ENCODE data around the gene KRTAP6-1.

KRTAP6-1 gene, protein sequence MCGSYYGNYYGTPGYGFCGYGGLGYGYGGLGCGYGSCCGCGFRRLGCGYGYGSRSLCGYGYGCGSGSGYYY

DNA sequence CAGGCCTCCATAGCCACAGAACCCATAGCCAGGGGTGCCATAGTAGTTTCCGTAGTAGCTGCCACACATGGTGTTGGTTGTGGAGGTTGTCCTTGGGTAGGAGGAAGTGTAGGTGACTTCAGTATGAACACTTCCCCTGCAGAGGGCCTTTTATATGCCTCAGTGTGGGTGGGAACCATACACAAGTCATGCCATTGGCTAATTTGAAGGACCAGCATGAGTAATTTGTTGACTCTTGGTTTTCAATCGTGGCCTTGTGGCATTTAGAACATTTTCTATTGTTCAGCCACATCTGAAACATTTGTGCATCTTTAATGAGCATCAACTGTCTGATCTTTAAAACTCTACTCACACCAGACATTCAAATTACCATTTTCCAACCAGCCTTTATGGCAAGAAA is at the start of gene KRTAP6-1:
KRTAP6-1 (minus strand) TSS at position 95 of the 400 bp plus-strand sequence; CDS start at position 69, 26 bp downstream.
- DNase-seq, result no peak

DNA sequence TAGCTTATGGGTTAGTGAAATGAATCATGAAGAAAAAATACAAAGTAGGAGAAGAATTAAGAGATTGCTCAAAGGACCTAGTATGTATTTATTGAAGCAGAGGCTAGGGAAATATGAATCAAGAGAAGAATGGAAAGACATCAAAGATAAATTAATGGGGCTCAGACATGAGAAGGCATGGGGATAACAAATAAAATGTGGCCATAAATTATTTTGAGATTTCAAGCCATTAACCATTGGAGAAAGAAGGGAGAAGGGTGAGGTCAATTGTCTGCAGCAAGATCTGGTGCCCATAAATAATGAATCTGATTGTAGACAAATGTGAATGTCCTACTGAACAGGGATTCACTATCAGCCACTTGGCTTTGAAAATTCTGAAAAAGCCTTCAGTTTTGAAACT is 39.2 kb upstream of the KRTAP6-1 start:
- DNase-seq, result no peak

DNA sequence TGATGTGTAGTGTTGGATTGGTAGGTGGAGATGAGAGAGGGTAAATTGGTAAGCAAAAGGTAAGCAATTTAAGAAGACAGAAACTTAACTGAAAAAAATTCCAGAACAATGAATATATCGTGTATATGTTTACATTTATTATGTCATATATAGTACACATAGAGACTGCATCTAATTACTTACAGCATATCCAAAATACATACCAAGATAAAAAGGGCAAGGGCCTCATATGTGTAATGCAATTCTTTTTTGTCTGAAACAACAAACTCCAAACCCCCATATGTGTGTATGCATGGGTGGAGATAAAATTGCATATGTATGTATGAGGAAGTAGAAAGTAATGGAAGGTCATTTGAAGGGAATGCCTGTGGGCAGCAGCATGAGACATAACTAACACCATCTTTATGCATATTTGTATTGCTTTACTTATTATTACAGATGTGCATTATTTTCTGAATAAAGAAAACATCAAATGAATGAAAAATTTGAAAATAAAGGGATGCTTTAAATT is 33.2 kb upstream of the KRTAP6-1 start:
- DNase-seq, result no peak

DNA sequence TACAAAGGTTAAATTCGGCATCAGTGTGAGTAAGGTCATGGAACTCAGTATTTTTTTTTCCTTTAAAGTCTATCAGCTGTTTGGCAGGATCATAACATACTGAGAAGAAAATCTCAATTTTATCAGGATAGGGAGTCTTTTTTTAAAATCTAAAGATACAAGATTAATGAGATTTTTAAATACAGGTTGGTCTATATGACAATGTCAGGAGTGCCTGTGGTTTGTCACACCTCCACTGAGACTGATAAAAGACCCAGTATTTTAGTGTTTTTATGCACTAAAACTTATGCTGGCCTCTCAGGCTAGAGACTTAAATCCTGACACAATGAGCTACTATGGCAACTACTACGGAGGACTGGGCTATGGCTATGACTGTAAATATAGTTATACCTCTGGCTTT is 28.8 kb upstream of the KRTAP6-1 start, which contains the start of gene KRTAP20-3:
KRTAP20-3 (plus strand) TSS at position 301 of the 400 bp plus-strand sequence.
- DNase-seq, result no peak

DNA sequence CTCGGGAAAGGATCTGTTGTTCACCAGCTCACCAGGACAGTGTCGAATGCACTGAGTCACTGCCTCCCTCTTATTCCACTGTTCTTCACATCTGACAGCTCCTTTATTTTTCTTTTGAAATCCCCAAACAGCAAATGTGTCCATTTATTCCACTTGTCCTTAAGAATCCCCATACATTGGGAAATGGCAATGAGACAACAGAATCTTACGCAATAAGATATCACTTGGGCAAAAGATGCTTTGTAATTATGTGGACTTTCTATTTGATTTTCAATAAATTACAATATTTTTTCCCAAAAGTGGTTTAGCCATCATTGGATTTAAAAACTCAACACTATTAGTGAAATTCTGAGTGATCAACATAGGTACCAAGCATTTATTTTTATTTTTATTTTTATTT is 25.0 kb upstream of the KRTAP6-1 start:
- no peak for DNase-seq

DNA sequence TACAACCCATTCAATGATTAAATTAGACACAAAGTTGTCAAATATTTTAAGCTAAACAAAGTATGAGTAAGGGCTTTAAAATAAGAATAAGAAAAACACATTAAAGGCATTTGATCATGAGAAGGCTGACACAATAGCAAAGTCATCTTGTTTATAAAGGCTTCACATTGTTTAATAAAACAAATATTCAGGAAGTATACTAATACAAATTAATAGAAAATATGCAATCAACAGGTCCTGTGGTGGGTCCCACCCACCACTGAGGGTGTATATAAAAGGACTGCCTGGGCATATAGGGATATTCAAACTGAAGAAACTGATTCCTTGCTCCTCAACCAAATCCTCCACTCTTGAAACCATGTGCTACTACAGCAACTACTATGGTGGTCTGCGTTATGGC is 21.2 kb upstream of the KRTAP6-1 start, which contains the start of gene KRTAP20-2:
KRTAP20-2 (plus strand) TSS at position 301 of the 400 bp plus-strand sequence; CDS start at position 359, 58 bp downstream.
- DNase-seq, result no peak

DNA sequence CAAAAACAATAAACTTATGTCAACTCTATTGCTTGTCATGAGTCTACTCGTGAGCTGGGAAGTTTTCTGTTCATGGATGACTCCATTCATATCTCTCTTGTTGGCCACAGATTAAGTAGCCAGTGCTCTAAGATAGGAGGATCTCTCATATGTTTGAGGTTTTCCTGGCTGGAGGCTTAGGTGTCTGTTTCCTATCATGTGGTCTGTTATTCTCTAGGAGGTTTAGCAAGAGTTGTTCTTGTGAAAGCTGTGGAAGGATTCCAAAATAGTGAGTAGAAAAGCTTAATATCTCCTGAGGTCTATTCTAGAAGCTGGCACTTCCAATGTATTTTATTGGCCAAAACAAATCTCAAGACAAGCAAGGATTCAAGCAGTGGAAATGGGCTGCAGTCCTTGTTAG is 15.5 kb upstream of the KRTAP6-1 start:
- no peak for DNase-seq

DNA sequence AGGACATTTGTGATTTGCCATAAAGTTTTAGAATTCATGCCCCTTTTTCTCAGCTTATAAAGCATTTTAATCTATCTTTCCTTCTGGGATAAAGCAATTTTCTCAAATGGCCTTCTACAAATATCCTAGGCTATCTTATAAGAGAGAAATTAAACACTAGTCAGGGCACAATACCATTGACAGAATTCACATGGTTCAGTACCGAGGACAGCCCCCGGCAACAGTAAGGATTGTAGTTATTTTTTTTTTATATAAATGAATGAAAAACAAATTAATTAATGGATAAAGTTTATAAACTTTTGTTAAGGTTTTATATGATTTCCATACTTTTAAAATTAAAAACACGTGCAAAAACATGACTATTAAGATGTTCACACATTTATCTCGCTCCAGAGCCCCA is 14.4 kb upstream of the KRTAP6-1 start:
- DNase-seq, result no peak

DNA sequence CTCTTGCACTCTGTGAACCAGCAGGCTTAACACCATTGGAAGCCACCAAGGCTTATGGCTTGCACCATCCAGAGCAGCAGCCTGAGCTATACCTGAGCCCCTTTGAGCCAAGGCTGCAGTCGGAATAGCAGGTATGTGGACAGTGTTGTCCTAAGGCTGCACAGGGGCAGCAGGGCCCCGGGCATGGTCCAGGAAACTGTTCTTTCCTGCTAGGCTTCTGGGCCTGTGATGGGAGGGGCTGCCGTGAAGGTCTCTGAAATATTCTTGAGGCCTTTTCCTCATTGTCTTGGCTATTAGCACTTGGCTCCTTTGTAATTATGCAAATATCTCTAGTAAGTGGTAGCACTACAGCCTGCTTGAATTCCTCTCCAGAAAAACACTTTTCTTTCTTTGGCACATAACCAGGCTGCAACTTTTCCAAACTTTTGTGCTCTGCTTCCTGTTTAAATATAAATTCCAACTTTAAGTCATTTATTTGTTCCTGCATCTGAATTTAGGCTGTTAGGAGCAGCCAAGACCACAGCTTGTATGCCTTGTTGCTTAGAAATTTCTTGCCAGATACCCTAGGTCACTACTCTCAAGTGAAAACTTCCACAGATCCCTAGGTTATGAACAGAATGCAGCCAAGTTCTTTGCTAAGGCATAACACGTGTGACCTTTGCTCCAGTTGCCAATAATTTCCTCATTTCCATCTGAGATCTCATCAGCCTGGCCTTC is 11.9 kb upstream of the KRTAP6-1 start:
- no peak for DNase-seq

DNA sequence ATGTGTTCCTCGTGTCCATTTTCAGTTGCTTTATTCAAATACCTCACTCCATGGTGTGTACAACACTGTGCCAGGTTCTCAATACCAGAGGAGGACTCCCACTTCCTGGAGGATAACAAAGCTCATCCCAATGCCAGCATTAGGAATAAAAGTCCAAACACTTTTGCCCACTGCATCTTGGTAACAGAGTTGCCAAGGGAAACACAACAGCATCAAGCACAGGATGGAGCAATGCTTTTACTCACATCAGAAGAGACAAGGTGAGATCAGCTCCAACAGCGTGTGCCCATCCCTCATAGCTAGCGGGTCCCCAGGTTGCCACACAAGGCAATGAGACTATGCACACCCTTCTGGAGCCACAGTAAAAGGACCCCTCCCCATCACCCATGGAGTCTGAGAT is 9.6 kb upstream of the KRTAP6-1 start:
- no peak for DNase-seq

DNA sequence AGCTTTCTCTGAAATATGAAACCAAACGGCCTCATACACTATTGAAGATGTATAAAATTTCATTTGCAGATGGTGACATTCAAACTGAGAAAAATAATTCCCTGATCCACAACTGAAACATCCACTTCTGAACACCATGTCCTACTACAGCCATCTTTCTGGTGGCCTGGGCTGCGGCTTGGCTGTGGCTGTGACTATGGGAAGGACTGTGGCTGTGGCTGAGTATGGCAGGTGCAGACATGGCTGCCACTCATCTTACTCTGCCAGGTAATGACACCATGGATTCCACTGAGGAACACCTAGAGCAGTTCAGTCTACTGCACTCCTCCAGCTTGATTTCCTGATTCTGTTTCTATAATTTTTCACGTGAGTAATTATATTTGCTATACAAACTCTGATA is 6.8 kb upstream of the KRTAP6-1 start, which contains the start of gene KRTAP20-4:
KRTAP20-4 (plus strand) TSS at position 106 of the 400 bp plus-strand sequence.
- DNase-seq, result no peak

DNA sequence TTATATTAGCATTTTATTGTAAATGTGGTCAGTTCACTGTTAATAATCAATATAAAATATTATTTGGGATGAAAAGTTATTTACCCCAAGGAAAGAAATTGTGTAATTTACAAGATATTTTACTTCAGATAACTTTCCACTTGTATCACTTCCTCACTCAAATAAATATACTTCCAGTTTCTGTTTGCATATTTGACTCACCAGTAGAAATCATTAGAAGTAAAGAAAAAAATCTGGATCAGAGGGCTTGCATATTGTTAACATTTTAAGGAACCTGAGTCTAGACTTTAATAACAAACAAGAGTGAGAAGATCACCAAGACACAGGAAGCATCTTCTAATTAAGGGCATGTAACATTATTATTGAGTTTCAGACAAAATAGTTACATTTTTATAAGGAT is 6.3 kb upstream of the KRTAP6-1 start:
- no peak for DNase-seq

DNA sequence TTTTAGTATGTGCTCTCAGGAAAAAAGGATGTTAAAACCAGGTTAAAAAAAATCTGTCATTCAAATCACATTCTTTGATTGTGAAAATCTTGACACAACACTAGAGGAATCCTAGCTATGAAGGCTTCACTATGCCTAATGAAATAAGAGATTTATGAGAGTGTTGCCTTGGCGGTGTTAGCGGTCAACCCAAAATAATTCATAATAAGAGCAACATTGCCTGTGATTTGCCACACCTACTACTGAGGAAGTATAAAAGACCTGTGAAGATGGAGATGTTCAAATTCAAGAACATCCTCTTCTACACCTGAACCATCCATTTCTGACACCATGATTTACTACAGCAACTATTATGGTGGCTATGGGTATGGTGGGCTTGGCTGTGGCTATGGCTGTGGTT is 2.4 kb upstream of the KRTAP6-1 start, which contains the start of gene KRTAP20-1:
KRTAP20-1 (plus strand) TSS at position 301 of the 400 bp plus-strand sequence; CDS start at position 331, 30 bp downstream.
- no peak for DNase-seq

DNA sequence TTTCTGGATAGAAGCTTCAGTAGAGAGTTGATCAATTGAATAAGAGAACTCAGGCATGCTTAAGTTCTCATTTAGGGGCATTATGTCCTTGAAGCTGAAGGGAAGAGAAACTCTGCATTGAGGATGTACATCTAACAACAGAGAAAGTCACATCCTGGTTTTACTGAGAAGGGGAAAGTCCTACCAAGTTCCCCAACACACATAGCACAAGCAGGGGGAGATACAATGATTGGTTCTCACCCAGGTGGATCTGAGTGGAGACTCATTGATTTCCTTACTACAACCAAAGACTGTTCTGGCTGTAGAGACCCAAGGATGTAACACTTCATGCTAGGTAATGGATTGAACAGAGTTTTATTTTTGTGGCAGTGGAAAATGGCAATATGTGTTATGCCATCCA is 1.5 kb upstream of the KRTAP6-1 start:
- DNase-seq, result no peak

DNA sequence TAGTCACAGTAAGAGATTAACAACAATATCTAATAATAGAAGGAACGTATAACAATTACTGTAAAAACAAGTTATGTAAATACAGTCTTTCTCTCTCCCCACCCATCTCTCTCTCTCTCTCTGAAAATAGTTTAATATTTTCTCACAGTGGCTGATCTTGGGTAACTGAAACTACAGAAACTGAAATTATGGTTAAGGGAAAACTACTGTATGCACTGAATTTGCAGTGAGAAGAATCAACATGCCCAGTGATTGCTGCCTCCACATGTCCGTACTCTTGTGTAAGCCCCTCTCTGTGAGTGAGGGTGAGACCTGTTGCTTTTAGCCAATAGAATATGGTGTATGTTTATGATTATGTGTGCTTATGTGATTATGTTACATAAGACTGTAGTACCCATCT is 1.6 kb downstream of the KRTAP6-1 start:
- no peak for DNase-seq

DNA sequence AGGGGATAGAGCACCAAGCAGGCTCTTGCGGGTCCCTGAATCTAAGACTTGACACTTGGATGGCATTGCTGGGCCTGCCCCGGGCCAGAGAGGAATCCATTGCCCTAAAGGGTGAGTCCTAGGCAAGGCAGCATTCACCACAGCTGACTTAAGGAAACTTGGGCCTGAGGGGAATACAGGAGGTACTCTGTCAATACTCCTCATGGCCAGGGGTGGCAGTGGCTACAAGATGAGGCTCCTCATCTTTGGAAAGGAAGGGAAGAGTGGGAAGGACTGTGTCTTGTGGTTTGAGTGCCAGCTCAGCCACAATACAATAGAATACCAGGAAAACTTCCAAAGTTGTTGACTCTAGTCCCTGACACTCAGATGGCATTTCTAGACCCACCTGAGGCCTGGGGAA is 7.8 kb downstream of the KRTAP6-1 start:
- DNase-seq, result no peak

DNA sequence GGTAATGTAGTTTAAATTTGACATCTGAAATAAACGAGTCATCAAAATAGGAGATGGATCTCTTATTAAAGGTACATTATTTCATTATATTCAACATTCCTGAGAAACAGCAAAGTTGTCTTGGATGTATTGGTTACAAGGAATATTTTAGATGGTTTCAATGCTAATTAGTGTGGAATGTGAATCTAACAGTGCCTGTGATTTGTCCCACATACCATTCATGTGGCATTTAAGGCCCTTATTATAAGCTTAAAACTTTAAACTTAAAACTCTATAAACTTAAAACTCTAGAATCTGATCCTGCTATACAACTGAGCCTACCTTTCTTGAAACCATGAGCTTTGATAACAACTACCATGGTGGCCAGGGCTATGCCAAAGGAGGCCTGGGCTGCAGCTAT is 12.9 kb downstream of the KRTAP6-1 start, which contains the start of gene KRTAP22-1:
KRTAP22-1 (plus strand) TSS at position 301 of the 400 bp plus-strand sequence.
- no peak for DNase-seq

DNA sequence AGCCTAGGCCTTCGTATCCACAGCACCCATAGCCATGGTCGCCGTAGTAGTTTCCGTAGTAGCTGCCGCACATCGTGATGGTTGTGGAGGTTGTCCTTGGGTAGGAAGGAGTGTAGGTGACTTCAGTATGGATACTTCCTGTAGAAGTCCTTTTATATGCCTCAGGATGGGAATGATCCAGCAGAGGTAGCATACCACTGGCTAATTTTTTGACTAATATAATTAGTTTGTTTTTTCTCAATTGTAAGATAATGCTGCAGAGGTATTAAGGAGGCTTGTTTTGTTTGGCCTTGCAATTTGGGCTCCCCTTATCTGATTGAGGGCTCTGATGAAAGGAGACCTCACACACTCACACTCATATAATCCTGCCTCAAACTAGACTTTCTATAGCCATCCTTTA is 14.9 kb downstream of the KRTAP6-1 start, which contains the start of gene KRTAP6-2:
KRTAP6-2 (minus strand) TSS at position 101 of the 400 bp plus-strand sequence; CDS start at position 73, 28 bp downstream.
- DNase-seq, result no peak

DNA sequence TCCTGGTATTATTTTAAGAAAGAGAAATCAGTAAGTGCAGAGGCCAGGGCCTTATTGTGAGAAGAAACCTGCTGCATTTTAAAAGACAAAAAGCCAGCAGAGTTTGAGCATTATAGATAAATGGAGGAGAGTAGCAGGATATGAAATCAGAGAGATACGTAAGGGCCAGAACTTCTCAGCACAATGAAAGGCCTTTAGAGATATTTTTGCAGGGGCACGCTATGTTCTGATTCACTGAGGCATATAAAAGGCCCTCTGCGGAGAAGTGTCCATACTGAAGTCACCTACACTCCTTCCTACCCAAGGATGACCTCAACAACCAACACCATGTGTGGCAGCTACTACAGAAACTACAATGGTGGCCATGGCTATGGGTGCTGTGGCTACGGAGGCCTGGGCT is 21.6 kb downstream of the KRTAP6-1 start, which contains the start of gene KRTAP6-3:
KRTAP6-3 (plus strand) TSS at position 301 of the 400 bp plus-strand sequence; CDS start at position 307, 6 bp downstream.
- DNase-seq, result no peak

DNA sequence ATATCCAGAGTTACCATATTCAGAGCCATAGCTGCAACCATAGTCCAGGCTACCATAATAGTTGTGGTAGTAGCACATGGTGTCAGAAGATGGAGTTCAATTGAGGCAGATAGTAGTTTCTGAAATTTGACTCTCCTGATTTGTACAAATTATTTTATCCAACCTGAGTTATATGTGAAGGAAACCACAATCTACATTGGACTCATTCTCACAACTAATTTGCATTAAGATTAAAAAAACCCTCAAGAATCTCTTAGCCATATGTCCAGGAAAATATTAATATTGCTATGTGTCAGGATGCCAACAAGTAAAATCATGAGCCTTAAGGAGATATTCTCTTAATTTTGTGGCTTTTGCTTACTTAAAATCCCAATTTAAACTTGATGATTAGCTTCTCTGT is 23.4 kb downstream of the KRTAP6-1 start, which contains the start of gene KRTAP22-2:
KRTAP22-2 (minus strand) TSS at position 101 of the 400 bp plus-strand sequence.
- DNase-seq, result no peak

DNA sequence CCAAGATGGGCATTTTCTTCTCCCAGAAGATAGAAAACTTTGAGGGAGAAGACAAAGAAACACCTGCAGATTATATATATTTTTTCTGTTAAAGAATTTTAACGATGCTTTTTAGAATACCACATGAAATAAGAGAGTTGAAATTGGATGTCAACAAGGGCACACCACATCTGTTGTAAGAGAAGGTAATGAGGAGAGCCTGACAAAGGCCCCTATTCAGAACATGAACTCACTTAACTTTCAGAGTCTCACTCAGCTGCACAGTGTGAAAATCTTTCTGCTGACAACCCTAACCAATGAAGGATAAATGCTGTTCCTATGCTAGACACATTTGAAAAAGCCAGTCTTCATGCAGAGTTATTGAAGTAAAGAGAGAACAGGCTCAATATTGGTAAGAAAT is 30.9 kb downstream of the KRTAP6-1 start:
- no peak for DNase-seq

DNA sequence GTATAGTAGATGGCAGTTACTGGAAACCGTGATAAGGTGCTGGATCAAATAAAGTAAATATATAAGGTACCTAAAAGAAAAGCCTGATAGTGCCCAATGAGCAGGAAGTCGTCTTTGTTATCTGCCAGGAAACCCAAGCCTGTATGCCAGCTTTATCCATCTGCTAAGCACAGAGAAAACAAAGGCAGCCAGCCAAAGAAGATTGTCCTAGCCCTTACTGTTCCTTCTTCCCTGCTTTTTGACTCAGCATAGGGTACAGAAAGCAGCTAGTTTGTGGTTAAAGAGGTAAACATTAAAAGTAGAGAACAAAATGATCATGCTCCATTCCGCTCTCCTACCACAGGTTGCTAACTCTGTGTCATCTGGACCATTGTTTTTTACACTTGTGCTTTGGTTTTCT is 33.6 kb downstream of the KRTAP6-1 start:
- DNase-seq, result no peak

DNA sequence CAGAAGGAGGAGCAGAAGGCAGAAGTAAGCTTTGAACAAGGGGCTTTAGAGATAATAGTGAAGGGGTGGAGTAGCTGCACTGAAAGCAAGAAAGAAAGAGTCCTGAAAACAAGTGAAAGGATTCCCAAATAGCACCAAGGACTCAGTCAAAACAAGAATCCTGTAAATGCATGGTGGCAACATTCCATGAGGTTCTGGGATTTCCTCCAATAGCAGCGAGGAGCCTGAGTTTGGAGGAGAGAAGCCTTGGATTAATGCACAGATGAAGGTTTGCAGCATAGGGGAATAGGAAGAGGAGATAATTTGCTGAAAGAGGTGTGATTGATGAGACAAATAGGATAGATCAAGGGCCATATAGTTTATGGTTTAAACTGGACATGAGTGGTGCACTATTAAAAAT is 34.4 kb downstream of the KRTAP6-1 start:
- no peak for DNase-seq

DNA sequence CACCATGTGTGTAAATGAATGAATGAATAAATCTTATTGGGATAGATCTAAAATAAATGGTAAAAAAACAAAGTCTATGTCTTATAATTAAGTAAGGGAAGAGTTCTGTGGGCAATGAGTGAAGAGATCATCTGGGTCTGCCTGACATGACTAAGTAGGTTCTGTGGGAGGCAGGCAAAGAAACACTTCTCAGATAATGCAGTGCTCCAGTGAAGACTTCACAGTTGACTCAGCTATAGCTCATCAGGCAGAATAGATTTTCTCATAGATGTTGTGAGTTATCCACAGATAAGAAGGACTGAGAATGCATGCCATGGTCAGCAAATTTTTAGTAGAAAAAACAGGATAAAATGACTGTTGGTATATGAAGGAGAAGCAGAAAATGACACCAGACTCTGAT is 36.0 kb downstream of the KRTAP6-1 start:
- no peak for DNase-seq
